Measurements from ENCODE around the gene METTL1. TPM values are rescaled to one million over a fixed set of nuclear protein-coding genes. Genes with fewer than 3 reads are reported as not detected.

METTL1 gene
- total RNA-seq, 1 experiment from 2014 or later, result 37.8 TPM

GRCh38 chr12:57744194-57744776, 27.6 kb downstream of the METTL1 start:
- BruUV-seq (replicated peaks), result TSS peak; percentile 20
- H3K27ac Mint-ChIP-seq (ENCODE audit: unreplicated experiment), result peak overlapping the region; percentile 98

GRCh38 chr12:57743769-57744168, 28.1 kb downstream of the METTL1 start:
- ChIA-PET POLR2A (interaction anchor here (0.6 to 0.8 kb wide), 2 partner anchors 8 to 114 kb away, joined by 3 to 5 read pairs; no protein-coding TSS in a partner anchor), CTCF (interaction anchor here (1.5 kb wide), 2 partner anchors 16 to 18 kb away, joined by 9 to 10 read pairs; no protein-coding TSS in a partner anchor)
- H3K27me3 ChIP-seq (replicated peaks; ENCODE audit: control insufficient read depth, insufficient read depth, low read length), result no peaks in the 10 kb centered on the region
- Mint-ChIP-seq H3K4me1 (ENCODE audit: low read depth, unreplicated experiment) (peaks cover 19% of the 10 kb centered on the region), H3K27me3 (ENCODE audit: insufficient read depth, unreplicated experiment) (peaks cover 14% of the 10 kb centered on the region), H3K36me3 (ENCODE audit: insufficient read depth, unreplicated experiment) (peaks cover 49% of the 10 kb centered on the region), H3K27ac (ENCODE audit: unreplicated experiment) (peak overlapping the region; percentile 98), H3K9me3 (ENCODE audit: unreplicated experiment) (no peaks in the 10 kb centered on the region), H3K4me3 (ENCODE audit: unreplicated experiment) (peak overlapping the region; percentile 96)
- no peak for DNase-seq
- H3K9me3 ChIP-seq, result no peaks in the 10 kb centered on the region
- TF ChIP-seq CTCF (IDR thresholded peaks at IDR 0.05; ENCODE audit: insufficient read depth in 1 of 2, low read depth in 1 of 2, low read length in 1 of 2, severe bottlenecking in 1 of 2, unreplicated experiment in 1 of 2), result no peak
- peaks cover 10% of the 10 kb centered on the region for H3K4me1 ChIP-seq
- BruUV-seq (replicated peaks), result no TSS peak
- intact Hi-C loops (cut with micrococcal nuclease; ENCODE audit: unreplicated experiment), result no loop called here
- no peaks in the 10 kb centered on the region; the same call in 1 of the 2 replicates for H3K36me3 ChIP-seq (ENCODE audit: control insufficient read depth, insufficient read depth, low read length)
- H3K4me3 ChIP-seq (ENCODE audit: low read depth, low read length), result peak overlapping the region; percentile 64

More at GRCh38 chr12:57744194-57744776, 27.6 kb downstream of the METTL1 start:
- peak; percentile 82 to 84 for DNase-seq
- H3K4me3 ChIP-seq (ENCODE audit: low read depth, low read length), result peak overlapping the region; percentile 64
- peaks cover 54% of the 10 kb centered on the region for H3K36me3 Mint-ChIP-seq (ENCODE audit: insufficient read depth, unreplicated experiment)
- peaks cover 9% of the 10 kb centered on the region for H3K27me3 Mint-ChIP-seq (ENCODE audit: insufficient read depth, unreplicated experiment)
- intact Hi-C loops (cut with micrococcal nuclease; ENCODE audit: unreplicated experiment), result no loop called here
- POLR2A ChIA-PET, result interaction anchor here (0.6 to 1.2 kb wide), 6 partner anchors 9 to 163 kb away, joined by 3 to 5 read pairs (median 4); partner anchors contain the start of genes EEF1AKMT3 and METTL1
- H3K36me3 ChIP-seq (ENCODE audit: control insufficient read depth, insufficient read depth, low read length), result no peaks in the 10 kb centered on the region; the same call in 1 of the 2 replicates
- no peaks in the 10 kb centered on the region for H3K27me3 ChIP-seq (replicated peaks; ENCODE audit: control insufficient read depth, insufficient read depth, low read length)
- H3K9me3 Mint-ChIP-seq (ENCODE audit: unreplicated experiment), result no peaks in the 10 kb centered on the region
- peaks cover 19% of the 10 kb centered on the region for H3K4me1 Mint-ChIP-seq (ENCODE audit: low read depth, unreplicated experiment)
- CTCF ChIA-PET, result interaction anchor here (0.7 to 1.5 kb wide), 5 partner anchors 8 to 161 kb away, joined by 3 to 10 read pairs (median 4); no protein-coding TSS in a partner anchor
- peak overlapping the region; percentile 96 for H3K4me3 Mint-ChIP-seq (ENCODE audit: unreplicated experiment)
- peaks cover 10% of the 10 kb centered on the region for H3K4me1 ChIP-seq
- H3K9me3 ChIP-seq, result no peaks in the 10 kb centered on the region
- no peak for TF ChIP-seq CTCF (IDR thresholded peaks at IDR 0.05; ENCODE audit: insufficient read depth in 1 of 2, low read depth in 1 of 2, low read length in 1 of 2, severe bottlenecking in 1 of 2, unreplicated experiment in 1 of 2)

DNA sequence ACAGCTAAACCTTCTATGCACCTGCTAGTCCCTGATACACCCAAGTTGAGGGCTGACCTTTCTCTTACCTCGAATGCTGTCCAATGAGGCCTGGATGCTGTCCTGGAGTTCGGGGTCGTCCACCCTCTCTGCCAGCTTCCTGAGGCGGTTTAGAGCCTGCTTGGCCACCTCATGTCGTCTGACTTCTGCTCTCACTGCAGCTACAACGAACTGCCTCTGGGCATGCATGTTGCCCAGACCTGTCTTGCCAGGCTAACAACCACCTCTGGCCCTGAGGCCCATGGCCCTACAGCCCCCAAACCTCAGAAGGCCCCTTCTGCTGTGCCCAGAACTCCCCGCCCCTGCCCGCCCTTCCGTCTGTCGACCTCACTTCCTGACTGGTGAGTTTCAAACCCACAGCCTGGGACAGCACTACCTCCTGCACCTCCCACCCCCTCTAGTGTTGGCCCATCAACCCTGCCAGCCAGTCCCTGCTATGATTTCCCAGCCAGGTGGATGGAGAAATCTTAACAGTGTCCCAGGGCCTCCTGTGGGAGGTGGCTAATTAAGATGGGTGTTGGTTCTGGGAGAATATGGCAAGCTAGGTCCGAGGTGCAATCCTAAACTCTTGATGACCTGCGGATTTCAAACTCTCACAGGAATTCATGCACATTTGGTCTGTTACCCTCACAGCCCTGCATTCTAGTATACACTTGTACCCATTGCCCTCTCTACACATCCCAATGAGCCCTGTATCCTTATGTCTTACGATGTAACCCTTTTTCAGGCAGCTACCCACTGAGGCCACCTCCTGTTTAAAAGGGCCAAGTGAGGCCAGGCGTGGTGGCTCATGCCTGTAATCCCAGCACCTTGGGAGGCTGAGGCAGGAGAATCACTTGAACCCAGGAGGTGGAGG, 29.8 kb downstream of the METTL1 start:
- Histone ChIP-seq H3K4me1 (peaks cover 14% of the 10 kb centered on the region), H3K36me3 (ENCODE audit: control insufficient read depth, insufficient read depth, low read length) (no peaks in the 10 kb centered on the region), H3K4me3 (ENCODE audit: low read depth, low read length) (no peak overlapping the region), H3K9me3 (no peaks in the 10 kb centered on the region), H3K27me3 (replicated peaks; ENCODE audit: control insufficient read depth, insufficient read depth, low read length) (peaks cover 2% of the 10 kb centered on the region)
- H3K27me3 Mint-ChIP-seq (ENCODE audit: insufficient read depth, unreplicated experiment), result peaks cover 14% of the 10 kb centered on the region
- no peaks in the 10 kb centered on the region for H3K9me3 Mint-ChIP-seq (ENCODE audit: unreplicated experiment)
- no peak overlapping the region for H3K27ac Mint-ChIP-seq (ENCODE audit: unreplicated experiment)
- ChIA-PET CTCF (interaction anchor here (0.8 to 1.4 kb wide), 2 partner anchors 16 to 159 kb away, joined by 3 to 4 read pairs; no protein-coding TSS in a partner anchor), POLR2A (no interaction called here)
- peaks cover 32% of the 10 kb centered on the region for H3K36me3 Mint-ChIP-seq (ENCODE audit: insufficient read depth, unreplicated experiment)
- peaks cover 19% of the 10 kb centered on the region for H3K4me1 Mint-ChIP-seq (ENCODE audit: low read depth, unreplicated experiment)
- peak in 1 of 2 experiments; percentile 26 for TF ChIP-seq CTCF (IDR thresholded peaks at IDR 0.05; ENCODE audit: insufficient read depth in 1 of 2, low read depth in 1 of 2, low read length in 1 of 2, severe bottlenecking in 1 of 2, unreplicated experiment in 1 of 2)
- peak in 1 of 2 experiments; percentile 33 for DNase-seq
- no TSS peak for BruUV-seq (replicated peaks)
- no peak overlapping the region for H3K4me3 Mint-ChIP-seq (ENCODE audit: unreplicated experiment)
- intact Hi-C loops (cut with micrococcal nuclease; ENCODE audit: unreplicated experiment), result no loop called here

All from Caco-2 (cell line).